ENCODE results near the gene SETD6.
"Not testable (repeated sequence)": the region's sequence is repeated elsewhere in the genome, so short reads cannot be mapped to it uniquely, and the experiment has no call there.

The SETD6 gene

DNA sequence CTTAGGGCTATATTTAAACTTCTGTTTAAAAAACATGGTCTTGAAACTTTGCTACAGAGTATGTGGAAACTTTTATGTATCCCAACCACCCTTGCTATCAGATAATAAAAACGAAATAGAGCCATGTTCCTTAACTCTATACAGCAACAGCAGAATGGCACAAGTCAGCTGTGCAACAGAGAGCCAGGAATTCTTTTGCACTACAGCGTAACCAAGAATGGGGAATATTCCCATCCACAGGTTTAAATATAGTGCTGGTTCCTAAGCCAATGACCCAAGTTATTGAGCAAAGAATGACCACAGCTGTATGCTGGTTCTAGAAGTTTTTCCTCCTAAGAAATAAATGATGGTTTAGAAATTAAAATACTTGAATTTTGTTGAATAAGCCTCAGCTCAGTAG, 33.1 kb downstream of the SETD6 start:
- DNase-seq: no peak

DNA sequence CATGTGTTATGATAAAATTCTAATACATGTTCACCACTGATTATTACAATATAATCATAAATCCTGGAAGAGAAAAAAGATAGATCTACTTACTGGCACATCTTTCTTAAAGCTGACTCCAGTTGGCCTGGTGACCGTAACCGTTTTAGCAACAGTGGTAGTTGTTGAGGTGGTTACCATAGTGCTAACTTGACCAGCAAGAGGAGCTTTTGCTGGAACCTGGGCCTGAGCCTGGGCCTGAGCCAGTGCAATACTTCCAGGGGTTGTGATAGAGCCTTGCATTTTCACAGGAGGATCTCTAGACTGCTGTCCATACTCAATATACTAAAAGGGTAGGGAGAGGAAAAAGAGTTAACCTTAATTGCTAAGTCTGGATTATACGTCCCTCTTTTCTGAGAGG, 36.2 kb downstream of the SETD6 start:
- DNase-seq: no peak

DNA sequence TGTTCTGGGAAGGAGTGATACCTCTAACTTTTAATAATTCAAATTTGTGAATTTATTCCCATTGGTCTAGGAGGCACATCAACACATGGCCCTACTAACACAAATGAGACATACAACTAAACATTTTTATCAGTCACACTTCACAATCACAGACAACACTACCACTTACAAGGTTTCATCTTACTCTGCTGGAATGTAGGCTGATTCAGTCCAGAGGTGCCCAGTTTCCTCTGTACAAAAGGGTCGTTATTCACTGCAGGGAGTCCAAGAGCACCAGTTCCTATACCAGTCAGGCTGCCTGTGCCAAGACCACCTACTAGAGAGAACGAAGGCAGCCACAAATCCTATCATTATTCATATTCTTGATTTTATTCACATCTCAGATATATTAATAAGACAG, 41.4 kb downstream of the SETD6 start:
- DNase-seq: no peak

DNA sequence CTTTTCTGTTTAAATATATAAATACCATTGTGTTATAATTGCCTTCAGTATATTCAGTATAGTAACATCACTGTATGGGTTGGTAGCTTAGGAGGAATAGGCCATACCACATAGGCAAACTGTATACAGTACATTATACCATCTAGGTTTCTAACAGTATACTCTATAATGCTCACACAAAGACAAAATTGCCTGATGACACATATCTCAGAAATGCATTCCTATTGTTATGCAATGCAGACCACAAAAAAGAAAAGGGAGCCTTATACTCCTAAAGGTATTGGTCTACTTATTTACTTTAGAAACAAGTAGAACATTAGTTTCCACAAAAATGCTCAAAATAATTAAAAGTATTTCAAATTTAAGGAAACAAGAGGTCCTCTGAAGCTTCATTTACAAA, 47.9 kb downstream of the SETD6 start:
- DNase-seq: no peak

DNA sequence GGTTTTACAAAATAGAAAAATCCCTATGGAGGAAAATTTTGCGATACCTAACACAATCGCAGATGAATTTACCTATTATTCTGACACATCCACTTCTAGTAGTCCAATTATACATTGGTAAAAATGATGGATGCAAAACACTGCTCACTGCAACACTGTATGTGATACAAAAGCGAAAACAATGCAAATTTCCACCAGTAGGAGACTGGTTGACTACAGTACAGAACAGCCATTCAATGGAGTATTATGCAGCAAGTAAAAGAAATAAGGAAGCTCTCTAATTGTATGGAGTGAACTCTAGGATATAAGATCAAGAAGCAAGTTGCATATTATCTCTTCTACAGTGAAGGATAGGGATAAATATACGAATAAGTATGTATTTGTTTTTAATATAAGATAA, 48.5 kb downstream of the SETD6 start:
- DNase-seq: no peak

DNA sequence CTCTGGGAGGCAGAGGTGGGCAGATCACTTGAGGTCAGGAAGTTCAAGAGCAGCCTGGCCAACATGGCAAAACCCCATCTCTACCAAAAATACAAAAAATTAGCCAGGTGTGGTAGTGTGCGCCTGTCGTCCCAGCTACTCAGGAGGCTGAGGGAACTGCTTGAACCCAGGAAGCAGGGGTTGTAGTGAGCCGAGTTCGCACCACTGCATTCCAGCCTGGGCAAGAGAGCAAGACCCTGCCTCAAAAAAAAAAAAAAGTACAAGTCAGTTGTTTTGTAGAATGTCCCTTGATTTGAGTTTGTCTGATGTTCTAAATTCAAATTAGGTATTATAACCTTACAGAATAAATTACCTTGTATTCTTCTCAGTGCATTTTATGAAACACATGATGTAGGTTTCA, 50.4 kb downstream of the SETD6 start:
- DNase-seq: not testable (repeated sequence)

Data from retina (tissue), 1 donor.